ENCODE data around the gene TGFBR3L. TPM values are rescaled to one million over a fixed set of nuclear protein-coding genes. Genes with fewer than 3 reads are reported as not detected.

TGFBR3L gene
- not detected for total RNA-seq

- Histone ChIP-seq H3K27ac (no peak within 1 kb of the TSS), H3K27me3 (peaks cover 4% of the 10 kb centered on the region), H3K36me3 (peaks cover 34 to 35% of the 10 kb centered on the region in 2 donors), H3K9me3 (no peaks in the 10 kb centered on the region), H3K4me1 (peaks cover 0 to 30% of the 10 kb centered on the region in 2 donors), H3K4me3 (replicated peaks in 1 of 3) (no peak within 1 kb of the TSS)
- TF ChIP-seq POLR2A (IDR thresholded peaks at IDR 0.05) (no peak), CTCF (IDR thresholded peaks at IDR 0.05) (no peak)
- no peak for DNase-seq
- intact Hi-C loops (cut with DNase I), result no loop called here
- 53 to 70% methylated on average over 8 to 11 of the region's 12 CpGs for WGBS, 2 donors
Observed at GRCh38 chr19:7914598-7915045, at the start of gene TGFBR3L. TGFBR3L (plus strand) TSS chr19:7914830.

GRCh38 chr19:7865262-7865911, 49.2 kb upstream of the TGFBR3L start:
- TF ChIP-seq POLR2A (IDR thresholded peaks at IDR 0.05) (no peak), CTCF (IDR thresholded peaks at IDR 0.05) (no peak)
- 49 to 50% methylated on average over 10 of the region's 10 CpGs for WGBS, 2 donors
- H3K27me3 ChIP-seq, result no peaks in the 10 kb centered on the region

GRCh38 chr19:7866399-7867091, 48.1 kb upstream of the TGFBR3L start:
- 62 to 66% methylated on average over 6 to 7 of the region's 12 CpGs for WGBS, 2 donors
- Histone ChIP-seq H3K27ac (no peak overlapping the region), H3K4me1 (peaks cover 14 to 25% of the 10 kb centered on the region in 2 donors), H3K36me3 (no peaks in the 10 kb centered on the region), H3K27me3 (no peaks in the 10 kb centered on the region), H3K4me3 (replicated peaks in 1 of 3) (no peak overlapping the region), H3K9me3 (no peaks in the 10 kb centered on the region)
- intact Hi-C loops (cut with DNase I), result no loop called here
- no peak for DNase-seq
- TF ChIP-seq POLR2A (IDR thresholded peaks at IDR 0.05) (no peak), CTCF (IDR thresholded peaks at IDR 0.05) (no peak)

More at GRCh38 chr19:7865262-7865911, 49.2 kb upstream of the TGFBR3L start:
- H3K4me3 ChIP-seq (replicated peaks in 1 of 3), result no peak overlapping the region
- DNase-seq, result no peak
- no peak overlapping the region for H3K27ac ChIP-seq
- no peaks in the 10 kb centered on the region for H3K36me3 ChIP-seq
- no peaks in the 10 kb centered on the region for H3K9me3 ChIP-seq
- H3K4me1 ChIP-seq, result peaks cover 14 to 25% of the 10 kb centered on the region in 2 donors
- intact Hi-C loops (cut with DNase I), result no loop called here

GRCh38 chr19:7867092-7867844, 47.4 kb upstream of the TGFBR3L start:
- no peaks in the 10 kb centered on the region for H3K27me3 ChIP-seq
- 86 to 89% methylated on average over 5 to 9 of the region's 9 CpGs for WGBS, 2 donors
- no peak overlapping the region for H3K4me3 ChIP-seq (replicated peaks in 1 of 3)
- no peak overlapping the region for H3K27ac ChIP-seq
- H3K9me3 ChIP-seq, result no peaks in the 10 kb centered on the region
- DNase-seq, result no peak
- H3K36me3 ChIP-seq, result no peaks in the 10 kb centered on the region
- intact Hi-C loops (cut with DNase I), result no loop called here
- TF ChIP-seq CTCF (IDR thresholded peaks at IDR 0.05), result no peak
- TF ChIP-seq POLR2A (IDR thresholded peaks at IDR 0.05), result no peak
- H3K4me1 ChIP-seq, result peaks cover 9 to 21% of the 10 kb centered on the region in 2 donors
